Measurements from ENCODE around the gene MRPS31. TPM values are rescaled to one million over a fixed set of nuclear protein-coding genes. Genes with fewer than 3 reads are reported as not detected.

The MRPS31 gene
- total RNA-seq, 1 experiment from 2014 or later: 37.0 TPM

GRCh38 chr13:40680659-40681323, 90.2 kb downstream of the MRPS31 start:
- Mint-ChIP-seq H3K4me3 (ENCODE audit: unreplicated experiment) (no peak overlapping the region), H3K36me3 (ENCODE audit: insufficient read depth, unreplicated experiment) (no peaks in the 10 kb centered on the region), H3K27me3 (ENCODE audit: insufficient read depth, unreplicated experiment) (no peaks in the 10 kb centered on the region), H3K9me3 (ENCODE audit: unreplicated experiment) (no peaks in the 10 kb centered on the region), H3K27ac (ENCODE audit: unreplicated experiment) (no peak overlapping the region), H3K4me1 (ENCODE audit: low read depth, unreplicated experiment) (peaks cover 18% of the 10 kb centered on the region)
- POLR2A ChIA-PET: no interaction called here
- H3K4me1 ChIP-seq: peaks cover 15% of the 10 kb centered on the region
- no peaks in the 10 kb centered on the region for H3K36me3 ChIP-seq (ENCODE audit: control insufficient read depth, insufficient read depth, low read length)
- no peak overlapping the region for H3K4me3 ChIP-seq (ENCODE audit: low read depth, low read length)
- no peak for DNase-seq
- H3K9me3 ChIP-seq: no peaks in the 10 kb centered on the region
- intact Hi-C loops (cut with micrococcal nuclease; ENCODE audit: unreplicated experiment): no loop called here
- CTCF ChIA-PET: interaction anchor here (1.0 to 2.3 kb wide), 2 partner anchors 611 to 738 kb away, joined by 4 to 10 read pairs; no protein-coding TSS in a partner anchor
- TF ChIP-seq CTCF (IDR thresholded peaks at IDR 0.05; ENCODE audit: insufficient read depth in 1 of 2, low read depth in 1 of 2, low read length in 1 of 2, severe bottlenecking in 1 of 2, unreplicated experiment in 1 of 2): no peak
- BruUV-seq (replicated peaks): no TSS peak
- H3K27me3 ChIP-seq (replicated peaks; ENCODE audit: control insufficient read depth, insufficient read depth, low read length): no peaks in the 10 kb centered on the region

DNA sequence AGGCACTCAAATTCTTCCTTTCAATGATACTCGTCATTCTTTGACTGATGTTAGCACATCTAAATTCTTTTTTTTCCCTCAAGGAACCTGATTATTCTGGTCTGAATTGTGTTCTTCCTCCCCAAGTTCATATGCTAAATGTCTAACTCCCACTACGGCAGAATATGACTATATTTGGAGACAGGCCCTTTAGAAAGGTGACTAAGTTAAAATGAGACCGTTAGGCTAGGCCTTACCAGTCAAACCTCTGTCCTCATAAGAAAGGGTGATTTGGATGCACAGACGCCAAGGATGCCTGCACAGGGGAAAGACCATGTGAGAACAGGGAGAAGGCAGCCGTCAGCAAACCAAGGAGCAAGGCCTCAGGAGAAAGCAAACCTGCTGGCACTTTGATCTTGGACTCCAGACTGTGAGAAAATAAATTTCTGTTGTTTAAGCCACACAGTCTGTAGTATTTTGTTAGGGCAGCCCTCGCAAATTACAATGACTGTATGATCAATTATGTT, 91.5 kb downstream of the MRPS31 start:
- BruUV-seq (replicated peaks): no TSS peak
- intact Hi-C loops (cut with micrococcal nuclease; ENCODE audit: unreplicated experiment): no loop called here
- ChIA-PET POLR2A (no interaction called here), CTCF (interaction anchor here (2.3 kb wide), 1 partner anchor 737 kb away, joined by 10 read pairs; no protein-coding TSS in a partner anchor)
- no peaks in the 10 kb centered on the region for H3K36me3 ChIP-seq (ENCODE audit: control insufficient read depth, insufficient read depth, low read length)
- H3K4me1 Mint-ChIP-seq (ENCODE audit: low read depth, unreplicated experiment): peaks cover 18% of the 10 kb centered on the region
- no peak for DNase-seq
- no peaks in the 10 kb centered on the region for H3K9me3 ChIP-seq
- H3K36me3 Mint-ChIP-seq (ENCODE audit: insufficient read depth, unreplicated experiment): no peaks in the 10 kb centered on the region
- no peaks in the 10 kb centered on the region for H3K9me3 Mint-ChIP-seq (ENCODE audit: unreplicated experiment)
- no peak overlapping the region for H3K4me3 Mint-ChIP-seq (ENCODE audit: unreplicated experiment)
- H3K4me1 ChIP-seq: peaks cover 15% of the 10 kb centered on the region
- H3K27me3 ChIP-seq (replicated peaks; ENCODE audit: control insufficient read depth, insufficient read depth, low read length): no peaks in the 10 kb centered on the region
- no peak overlapping the region for H3K4me3 ChIP-seq (ENCODE audit: low read depth, low read length)
- TF ChIP-seq CTCF (IDR thresholded peaks at IDR 0.05; ENCODE audit: insufficient read depth in 1 of 2, low read depth in 1 of 2, low read length in 1 of 2, severe bottlenecking in 1 of 2, unreplicated experiment in 1 of 2): no peak
- H3K27ac Mint-ChIP-seq (ENCODE audit: unreplicated experiment): no peak overlapping the region
- H3K27me3 Mint-ChIP-seq (ENCODE audit: insufficient read depth, unreplicated experiment): no peaks in the 10 kb centered on the region

Small RNAs within 50 kb of the gene (microRNA-seq; reads per million reads assigned to microRNA genes)
- gene MIR320D1 (not detected), gene MIR621 (not detected)

Other genes with a start within 250 kb of the MRPS31 start
- gene FOXO1, start 104.5 kb downstream of the MRPS31 start, total RNA-seq (2022): 10.4 and 11.4 TPM in 2 replicates
- gene SLC25A15, start 18.4 kb upstream of the MRPS31 start, total RNA-seq (2022): 22.6 and 27.4 TPM in 2 replicates
- gene ELF1, start 248.1 kb upstream of the MRPS31 start, total RNA-seq (2022): 108 and 116 TPM in 2 replicates

Data from Caco-2 (cell line).